HG03103 (cell line): ENCODE results near the gene FCER2.

Experiments
- ATAC-seq: cut with Tn5 transposase; IDR thresholded peaks from one replicate; pipeline ENCODE4 v1.9.1; 2021; ENCODE audit warnings: low read depth; ENCODE audit not compliant: unreplicated experiment

The FCER2 gene

DNA sequence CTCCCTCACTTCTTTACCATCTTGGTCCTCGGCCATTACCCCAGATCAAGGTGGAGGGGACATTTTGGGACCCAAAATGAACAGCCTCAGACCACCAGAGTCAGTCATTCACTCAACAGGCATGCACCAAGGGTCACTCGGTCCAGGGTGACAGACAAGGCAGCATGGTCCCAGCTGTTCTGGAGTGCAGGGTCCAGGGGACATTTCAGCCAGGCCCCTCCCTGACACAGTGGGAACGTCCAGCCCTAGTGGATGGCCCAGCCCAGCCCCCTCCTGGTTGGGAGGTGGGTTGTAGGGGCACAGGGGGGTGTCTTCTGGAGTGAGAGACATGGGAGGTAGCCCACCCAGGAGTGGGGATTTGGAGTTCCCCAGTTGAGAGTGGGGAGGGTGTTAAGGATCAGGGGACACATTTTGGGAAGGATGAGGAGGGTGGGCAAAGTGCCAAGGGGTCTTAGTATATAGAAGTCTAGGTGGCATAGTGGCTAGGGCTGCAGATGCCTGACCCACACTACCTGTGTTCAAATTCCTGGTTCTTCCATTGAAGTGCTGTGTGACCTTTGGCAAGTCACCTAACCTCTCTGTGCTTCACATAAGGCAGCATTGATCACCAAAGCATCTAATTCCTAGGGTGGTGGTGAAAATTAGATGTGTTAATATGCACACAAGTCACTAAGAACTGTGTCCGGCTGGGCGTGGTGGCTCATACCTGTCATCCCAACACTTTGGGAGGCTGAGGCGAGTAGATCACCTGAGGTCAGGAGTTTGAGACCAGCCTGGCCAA is 2.5 kb upstream of the FCER2 start:
- ATAC-seq = no peak

- ATAC-seq = no peak
Observed at GRCh38 chr19:7703332-7703731, 1.4 kb upstream of the FCER2 start.

GRCh38 chr19:7701049-7701653 is 780 bp downstream of the FCER2 start:
- ATAC-seq = no peak

DNA sequence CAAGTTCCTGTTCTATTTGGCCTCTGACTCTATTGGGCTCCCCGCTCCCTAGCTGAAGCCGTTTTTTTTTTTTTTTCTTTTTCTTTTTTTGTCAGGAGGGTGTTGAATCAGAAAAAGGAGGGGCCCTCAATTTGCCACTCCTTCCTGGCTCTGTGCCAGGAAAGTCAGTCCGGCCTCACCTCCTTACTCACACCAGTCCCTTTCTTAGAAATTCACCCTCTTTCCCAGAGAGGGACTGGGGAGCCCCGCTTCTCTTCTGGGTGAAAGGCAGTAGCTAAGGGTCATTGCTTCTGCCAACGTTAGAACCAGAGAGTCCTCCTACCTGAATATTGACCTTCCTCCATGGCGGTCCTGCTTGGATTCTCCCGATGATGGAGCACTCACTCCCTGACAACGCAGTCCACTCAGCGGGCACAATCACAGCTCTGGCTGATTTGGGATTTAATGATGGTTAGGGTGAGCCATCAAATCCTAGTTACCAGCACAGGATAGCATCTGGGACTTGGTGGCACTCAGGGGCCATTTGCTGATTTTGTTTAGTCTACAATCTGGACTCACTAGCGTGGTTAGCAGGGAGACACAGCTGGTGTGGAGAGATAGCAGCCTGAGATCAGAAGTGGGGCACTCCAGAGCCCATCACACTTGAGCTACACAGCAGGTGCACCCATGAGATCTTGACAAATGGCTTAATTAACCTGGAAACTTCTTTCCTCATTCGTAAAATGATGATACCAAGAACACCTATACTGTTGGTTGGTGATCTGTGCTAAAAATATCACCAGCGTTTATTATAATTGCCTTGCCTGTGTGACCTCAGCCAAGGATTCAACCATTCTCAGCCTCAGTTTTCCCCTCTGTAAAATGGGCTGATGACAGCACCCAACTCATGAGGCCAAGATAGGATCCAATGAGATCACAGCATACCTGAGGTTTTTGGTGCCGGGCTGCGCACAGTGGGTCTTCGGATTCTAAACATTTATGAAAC is 2.2 kb downstream of the FCER2 start:
- ATAC-seq = no peak

DNA sequence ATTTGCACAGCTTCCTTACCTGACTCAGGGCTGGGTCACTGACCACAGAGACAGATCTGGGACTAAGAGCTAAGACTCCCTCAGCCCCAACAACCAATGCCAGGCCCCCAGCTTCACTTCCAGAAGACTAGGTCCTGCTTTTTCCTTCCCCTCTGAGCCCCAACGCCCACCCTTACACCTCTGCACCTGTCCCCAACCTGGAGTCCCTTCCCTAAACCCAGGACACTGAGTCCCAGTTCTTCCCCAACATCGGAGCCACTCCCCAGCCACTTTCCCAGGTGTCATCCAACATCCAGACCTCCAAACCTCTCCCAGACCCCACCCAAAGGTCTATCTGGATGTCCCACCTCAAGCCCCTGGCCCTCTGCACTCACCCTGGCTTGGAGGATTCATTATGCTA is 2.9 kb downstream of the FCER2 start:
- ATAC-seq = no peak

GRCh38 chr19:7698583-7698982 is 3.3 kb downstream of the FCER2 start:
- ATAC-seq = no peak

DNA sequence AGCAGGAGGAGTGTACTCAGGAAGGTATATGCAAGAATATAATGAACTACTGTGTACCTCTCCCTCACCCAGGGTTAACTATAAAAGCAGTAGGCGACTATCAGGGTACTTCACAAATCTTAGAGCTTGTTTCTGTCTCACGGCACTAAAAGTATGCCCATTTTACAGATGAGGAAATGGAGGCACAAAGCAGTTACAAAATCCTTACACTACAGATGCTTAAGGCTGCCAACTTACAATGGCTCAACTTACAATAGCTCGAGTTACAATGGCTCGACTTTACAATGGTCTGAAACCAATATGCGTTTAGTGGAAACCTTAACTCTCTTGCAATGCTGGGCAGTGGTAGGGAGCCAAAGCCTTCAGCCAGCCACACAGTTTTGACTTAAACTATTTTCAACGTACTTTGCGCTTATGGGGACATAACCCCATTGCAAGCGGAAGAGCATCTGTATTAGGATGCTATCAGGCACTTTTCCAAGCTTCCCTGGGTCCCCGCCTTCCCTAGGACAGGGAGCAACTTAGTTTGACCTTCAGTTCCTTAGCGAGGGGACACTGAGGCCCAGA is 4.1 kb downstream of the FCER2 start:
- ATAC-seq = no peak

GRCh38 chr19:7694499-7694898 is 7.4 kb downstream of the FCER2 start:
- no peak for ATAC-seq

GRCh38 chr19:7692417-7693088 is 9.4 kb downstream of the FCER2 start:
- no peak for ATAC-seq

GRCh38 chr19:7691497-7691896 is 10.4 kb downstream of the FCER2 start:
- no peak for ATAC-seq

DNA sequence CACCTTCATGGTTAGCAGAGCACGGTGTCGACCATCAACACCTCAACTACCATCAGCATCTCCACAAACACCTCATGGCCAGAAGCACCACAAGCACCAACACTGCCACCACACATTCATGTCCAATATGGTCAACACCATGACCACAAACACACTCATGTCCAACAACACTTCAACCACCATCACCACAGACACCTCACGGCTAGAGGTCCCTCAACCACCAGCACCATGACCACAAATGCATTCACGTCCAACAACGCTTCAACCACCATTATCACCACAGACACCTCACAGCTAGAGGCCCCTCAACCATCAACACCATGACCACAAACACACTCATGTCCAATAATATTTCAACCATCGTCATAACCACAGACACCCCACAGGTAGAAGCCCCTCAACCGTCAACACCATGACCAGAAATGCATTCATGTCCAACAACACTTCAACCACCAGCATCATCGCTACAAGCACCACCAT is 11.1 kb downstream of the FCER2 start:
- ATAC-seq = no peak

DNA sequence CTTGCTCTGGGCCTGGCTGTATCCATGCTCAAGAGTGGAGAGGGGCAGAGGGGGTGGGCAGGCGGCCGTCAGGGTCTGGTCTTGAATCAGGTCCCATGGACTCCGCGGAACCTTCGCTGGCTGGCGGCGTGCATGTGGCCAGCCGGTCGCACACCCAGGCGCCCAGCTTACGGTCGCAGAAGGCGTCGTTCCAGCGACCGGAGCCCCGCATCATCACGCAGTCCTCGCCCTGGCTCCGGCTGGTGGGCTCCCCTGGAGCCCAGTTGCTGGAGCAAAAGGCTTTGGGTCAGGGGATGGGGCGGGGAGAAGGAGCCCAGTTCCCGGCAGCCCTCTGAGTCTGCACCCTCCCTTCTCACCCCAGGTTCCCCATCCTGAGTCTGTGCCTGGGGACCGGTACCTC is 12.8 kb downstream of the FCER2 start:
- no peak for ATAC-seq

DNA sequence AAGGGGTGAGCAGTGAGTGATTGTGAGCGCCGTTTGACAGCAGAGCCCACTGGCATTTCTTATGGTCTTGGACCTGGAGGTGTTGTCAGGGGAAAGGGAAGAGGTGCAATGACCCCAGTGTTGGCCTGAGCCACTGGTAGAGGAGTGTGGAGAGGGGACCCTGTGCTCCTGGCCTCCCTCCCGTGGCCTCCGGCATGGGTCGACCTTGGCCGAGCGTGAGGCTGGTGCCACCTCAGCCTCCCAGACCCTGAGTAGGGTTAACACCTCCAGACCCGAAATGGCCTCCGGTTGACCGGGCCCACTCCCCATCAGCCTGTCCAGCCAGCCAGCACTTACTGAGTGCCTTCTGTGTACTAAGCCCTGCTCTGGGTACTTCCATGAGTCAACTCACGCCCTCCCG is 14.8 kb downstream of the FCER2 start:
- ATAC-seq = no peak

- no peak for ATAC-seq
Observed at GRCh38 chr19:7685546-7686445, 16.1 kb downstream of the FCER2 start.

GRCh38 chr19:7682175-7682855 is 19.6 kb downstream of the FCER2 start:
- no peak for ATAC-seq

GRCh38 chr19:7681340-7682174 is 20.4 kb downstream of the FCER2 start:
- ATAC-seq = no peak

- ATAC-seq = no peak
Observed at GRCh38 chr19:7680606-7681339, 21.2 kb downstream of the FCER2 start, which contains the start of gene TRAPPC5. TSS of gene TRAPPC5 (plus strand) at chr19:7680833. CDS start at chr19:7682254, 1,421 bp downstream.
